Activated gamma-delta T cell treated with anti-CD3 and anti-CD28 coated beads, Interleukin-2, amount 50 U/mL, for 16 hours (primary cell): ENCODE results near the gene RALY.

ENCODE experiments used
- DNase-seq: peaks from one replicate; pipeline ENCODE4 v3.0.0-alpha.2; 2020; ENCODE audit warnings: low read depth

Gene RALY

DNA sequence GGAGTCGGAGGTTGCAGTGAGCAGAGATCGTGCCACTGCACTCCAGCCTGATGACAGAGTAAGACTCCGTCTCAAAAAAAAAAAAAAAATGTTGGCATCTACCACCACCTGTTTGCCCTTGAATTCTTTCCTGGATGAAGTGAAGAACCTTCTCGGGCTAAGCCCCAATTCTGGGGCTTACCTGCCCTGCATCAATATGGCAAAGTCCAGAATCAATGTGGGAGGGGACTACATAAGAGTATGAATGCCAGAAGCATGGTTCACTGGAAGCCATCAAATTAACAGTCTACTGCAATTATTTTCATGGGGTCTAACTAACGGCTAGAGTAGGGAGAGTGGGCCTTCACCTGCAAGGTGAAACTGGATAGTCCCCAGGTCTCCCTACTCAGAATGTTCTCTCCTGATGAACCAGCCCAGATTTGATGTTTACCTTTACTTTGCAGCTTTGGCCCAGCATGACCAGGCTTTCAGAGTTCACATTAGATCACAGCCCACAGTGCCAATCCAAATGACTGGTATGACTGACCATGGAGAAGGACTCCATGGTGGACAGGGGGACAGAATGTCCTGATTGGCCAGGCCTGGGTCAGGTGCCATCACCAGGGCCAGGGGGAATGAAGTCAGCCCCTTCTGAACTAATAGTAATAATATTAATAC lies 7.0 kb upstream of the RALY start:
- no peak for DNase-seq

DNA sequence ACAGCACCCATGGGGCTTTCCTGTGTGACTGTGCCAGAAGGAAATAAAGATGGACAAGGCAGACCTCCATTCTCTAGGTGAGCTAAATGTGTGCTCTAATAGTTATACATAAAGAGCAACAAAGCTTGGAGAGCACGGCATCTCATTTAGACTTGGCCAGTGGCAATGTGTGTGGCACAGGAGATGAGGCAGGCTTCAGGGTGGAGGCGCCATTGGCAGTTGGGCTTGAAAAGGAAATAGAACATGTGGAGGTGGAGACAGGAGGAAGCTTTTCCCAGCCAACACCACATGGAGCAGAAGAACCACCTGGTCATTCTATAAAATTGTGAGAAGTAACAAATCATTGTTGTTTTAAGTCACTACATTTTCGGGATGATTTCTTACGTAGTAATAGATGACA lies 3.6 kb upstream of the RALY start:
- no peak for DNase-seq

DNA sequence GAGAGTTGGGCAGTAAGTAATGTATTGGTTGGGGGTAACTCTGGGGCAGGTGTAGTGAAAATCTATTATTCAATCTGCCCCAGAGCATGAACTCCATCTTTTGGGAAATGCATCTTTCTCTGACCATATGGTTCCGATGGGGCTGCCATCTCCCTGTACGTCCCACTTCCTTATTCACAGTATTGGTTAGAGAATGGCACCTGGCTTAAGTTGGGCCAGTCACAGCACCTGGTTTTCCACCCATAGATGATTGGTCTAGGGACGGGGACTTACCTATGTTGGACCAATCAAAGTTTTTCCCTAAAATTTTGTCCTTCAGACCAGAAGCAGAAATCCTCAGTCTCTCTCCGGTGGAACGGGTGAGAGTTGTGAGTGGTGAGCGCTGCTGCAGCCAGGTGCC lies 2.2 kb upstream of the RALY start:
- no peak for DNase-seq

DNA sequence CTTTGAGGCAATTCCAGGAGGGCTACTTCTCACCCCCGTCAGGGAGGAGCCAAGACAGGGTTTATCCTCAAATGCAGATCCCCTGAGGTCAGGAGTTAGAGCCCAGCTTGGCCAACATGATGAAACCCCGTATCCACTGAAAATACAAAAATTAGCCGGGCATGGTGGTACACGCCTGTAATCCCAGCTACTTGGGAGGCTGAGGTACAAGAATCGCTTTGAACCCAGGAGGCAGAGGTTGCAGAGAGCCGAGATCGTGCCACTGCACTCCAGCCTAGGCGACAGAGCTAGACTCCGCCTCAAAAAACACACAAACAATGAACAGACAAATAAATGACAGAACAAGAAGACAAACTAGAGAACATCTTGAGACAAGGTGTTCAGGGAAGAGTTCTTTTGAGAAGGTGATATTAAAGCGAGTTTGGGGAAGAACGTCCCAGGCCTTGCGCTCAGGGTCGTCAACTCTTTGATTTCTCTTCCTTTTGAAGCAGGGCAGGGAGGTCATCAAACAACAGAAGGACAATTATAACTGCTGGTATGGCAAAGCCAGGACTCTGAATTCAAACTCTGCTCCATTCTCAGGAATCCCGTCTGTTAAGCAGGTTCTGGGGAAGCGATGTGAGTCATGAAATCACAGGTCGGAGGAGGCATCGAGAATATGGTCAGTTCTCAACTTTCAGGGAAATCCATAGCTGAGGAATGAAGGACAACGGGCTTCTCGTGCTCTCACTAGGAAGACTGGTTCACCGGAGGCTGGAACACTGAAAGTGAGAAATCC lies 1.4 kb upstream of the RALY start:
- DNase-seq: no peak

GRCh38 chr20:33992923-33993575 lies 662 bp upstream of the RALY start:
- peak; percentile 100 for DNase-seq

DNA sequence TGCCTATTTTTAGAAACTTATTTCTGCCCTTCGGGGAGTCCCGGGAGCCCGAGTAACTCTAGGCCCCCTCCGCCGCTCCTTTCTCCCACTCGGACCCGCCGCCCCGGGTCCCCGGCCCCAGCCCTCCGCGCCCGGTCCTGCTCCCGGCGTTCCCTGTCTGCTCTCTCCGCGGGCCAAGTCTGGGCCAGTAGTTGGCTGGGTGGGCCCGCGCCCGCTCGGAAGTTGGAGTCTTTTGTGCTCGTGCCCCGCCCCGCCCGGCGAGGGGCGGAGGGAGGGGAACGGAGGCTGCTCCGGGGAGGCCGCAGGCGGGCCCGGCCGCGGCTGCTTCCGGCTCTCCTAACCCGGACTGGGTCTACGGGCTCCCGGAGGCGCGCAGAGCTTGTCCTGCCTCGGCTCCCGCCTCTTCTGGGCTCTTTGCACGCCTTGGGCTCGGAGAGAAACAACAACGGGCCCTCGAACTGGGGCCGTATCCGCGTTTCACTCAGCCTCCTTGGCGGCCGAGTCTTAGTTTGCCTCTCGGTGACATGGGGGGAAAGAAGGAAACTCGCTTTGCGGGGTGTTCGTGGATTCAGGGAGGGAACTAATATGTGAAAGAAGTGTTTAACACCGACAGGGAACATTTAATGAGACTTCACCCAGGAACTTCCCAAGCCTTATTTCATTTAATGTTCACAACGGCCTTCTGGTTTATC lies 657 bp downstream of the RALY start:
- DNase-seq: peak; percentile 65

GRCh38 chr20:33995053-33995831 lies 1.5 kb downstream of the RALY start:
- no peak for DNase-seq

DNA sequence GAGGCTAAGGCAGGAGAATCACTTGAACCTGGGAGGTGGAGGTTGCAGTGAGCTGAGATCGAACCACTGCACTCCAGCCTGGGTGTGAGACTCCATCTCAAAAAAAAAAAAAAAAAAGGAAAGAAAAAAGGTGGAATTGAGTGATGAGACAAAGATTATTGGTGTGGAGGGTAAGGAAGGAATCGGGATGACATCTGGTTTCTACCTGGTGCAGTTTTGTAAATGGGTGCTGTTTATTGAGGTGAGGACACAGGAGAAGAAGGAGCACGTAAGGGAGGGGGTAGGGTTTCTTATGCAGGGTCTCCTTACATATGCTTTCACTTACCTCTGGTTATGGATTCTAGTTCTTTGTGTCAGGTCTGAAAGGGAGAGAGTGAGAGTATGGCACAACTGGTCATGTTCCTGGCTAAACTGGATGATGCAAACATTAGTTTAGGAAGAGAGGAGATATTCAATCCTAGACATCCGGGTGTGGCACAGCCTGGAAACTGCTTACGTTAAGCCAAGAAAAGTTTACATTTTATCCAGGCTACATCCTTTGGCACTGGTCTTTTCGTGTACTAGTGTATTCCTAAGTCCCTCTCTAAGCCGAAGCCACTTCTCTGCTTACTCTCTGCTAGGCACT lies 5.4 kb downstream of the RALY start:
- no peak for DNase-seq

DNA sequence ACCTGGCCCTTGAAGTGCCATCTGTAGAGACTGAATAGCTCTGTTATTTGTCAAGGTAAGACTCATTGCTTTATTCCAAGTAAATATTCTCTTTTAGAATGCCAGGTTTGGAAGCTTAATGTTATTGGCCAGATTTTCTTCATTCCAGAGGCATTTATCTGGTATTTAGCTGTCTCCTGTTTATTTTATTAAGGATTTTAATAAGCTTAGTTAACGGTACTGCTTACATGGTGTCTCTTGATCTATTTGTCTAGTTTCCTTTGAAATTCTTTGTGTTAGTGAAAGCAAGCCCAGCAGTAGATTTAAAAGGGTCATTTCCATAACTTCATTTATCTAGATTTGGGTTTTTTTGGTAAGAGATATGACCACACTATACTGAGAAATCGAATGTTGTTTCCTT lies 7.7 kb downstream of the RALY start:
- DNase-seq: no peak

- DNase-seq: no peak
Measured at GRCh38 chr20:34004227-34004626, 10.5 kb downstream of the RALY start.

GRCh38 chr20:34004790-34005457 lies 11.2 kb downstream of the RALY start:
- DNase-seq: no peak

DNA sequence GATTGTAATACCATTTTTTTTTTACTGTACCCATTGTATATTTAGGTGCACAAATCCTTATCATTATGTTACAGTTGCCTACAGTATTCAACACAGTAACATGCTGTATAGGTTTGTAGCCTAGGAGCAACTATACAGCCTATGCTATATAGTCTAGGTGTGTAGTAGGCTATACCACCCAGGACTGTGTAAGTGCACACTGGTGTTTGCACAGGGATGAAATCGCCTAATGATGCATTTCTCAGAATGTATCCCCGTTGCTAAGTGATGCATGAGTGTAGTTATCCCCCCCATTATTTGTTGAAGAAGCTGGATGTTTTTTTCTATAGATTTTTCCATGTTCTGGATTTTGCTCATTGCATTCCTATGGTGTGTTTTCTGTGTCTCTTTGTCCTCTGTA lies 12.9 kb downstream of the RALY start:
- DNase-seq: no peak

DNA sequence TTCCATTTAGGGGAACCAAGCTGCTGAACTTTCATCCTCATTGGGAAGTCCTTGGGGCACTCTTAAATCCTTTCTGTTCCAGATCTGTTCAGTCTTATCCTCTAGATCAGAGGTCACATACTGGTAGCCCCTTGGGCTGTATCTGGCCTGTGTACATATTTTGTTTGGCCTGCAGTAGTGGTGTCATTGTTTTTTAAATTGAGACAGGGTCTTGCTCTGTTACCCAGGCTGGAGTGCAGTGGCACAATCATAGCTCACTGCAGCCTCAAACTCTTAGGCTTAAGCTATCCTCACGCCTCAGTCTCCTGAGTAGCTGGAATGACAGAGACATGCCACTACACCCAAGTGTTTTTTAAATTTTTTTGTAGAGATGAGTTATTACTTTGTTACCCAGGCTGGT lies 14.8 kb downstream of the RALY start:
- no peak for DNase-seq

DNA sequence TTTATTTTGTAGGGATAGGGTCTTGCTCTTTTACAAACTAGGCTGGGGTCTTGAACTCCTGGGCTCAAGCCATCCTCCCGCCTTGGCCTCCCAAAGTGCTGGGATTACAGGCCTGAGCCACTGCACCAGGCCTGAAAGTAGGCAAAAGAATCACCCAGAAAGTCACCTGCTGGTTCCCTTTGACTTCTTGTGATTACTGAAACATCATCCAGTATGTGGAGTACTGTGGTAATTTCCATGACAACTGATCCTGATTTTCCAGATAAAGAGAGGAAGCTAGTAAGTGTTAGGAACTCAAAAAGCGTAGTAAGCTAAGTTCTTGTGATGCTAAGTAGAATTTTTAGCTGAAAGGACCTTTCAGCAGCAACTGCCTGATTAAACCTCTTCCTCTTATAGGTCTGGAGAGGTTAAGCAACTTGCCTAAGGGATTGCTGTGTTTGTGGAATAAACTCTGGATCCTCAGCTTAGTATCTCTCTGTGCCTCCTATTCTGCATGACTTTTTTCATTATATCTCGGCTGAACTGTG lies 16.8 kb downstream of the RALY start:
- DNase-seq: no peak

GRCh38 chr20:34011275-34011674 lies 17.6 kb downstream of the RALY start:
- no peak for DNase-seq

GRCh38 chr20:34012330-34012729 lies 18.6 kb downstream of the RALY start:
- DNase-seq: no peak

GRCh38 chr20:34012735-34013134 lies 19.0 kb downstream of the RALY start:
- no peak for DNase-seq

GRCh38 chr20:34013554-34013953 lies 19.8 kb downstream of the RALY start:
- no peak for DNase-seq

DNA sequence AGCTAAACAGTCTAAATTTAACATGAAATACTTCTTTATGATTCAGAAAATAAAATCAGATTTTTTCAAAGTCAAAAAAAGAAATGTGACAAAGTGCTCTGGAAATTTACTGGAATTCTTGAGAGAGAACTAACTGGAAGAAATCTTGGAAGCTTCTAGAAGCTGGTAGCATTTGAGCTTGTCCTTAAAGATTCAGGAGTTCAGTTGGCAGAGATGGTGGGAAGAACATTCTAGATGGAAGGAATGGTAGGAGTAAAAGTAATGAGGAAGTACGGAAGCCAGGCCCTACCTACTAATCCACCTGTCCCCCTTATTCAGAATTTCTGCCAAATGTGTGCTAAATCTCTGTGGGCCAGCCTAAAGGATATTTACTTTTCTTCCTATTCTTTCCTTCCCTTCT lies 21.2 kb downstream of the RALY start:
- no peak for DNase-seq
